Liver (tissue), 3 donors: ENCODE measurements around the gene SNX13.

Source experiments
- GABPA ChIP-seq, 2 donors: IDR thresholded peaks in 1 of 2; conservative IDR thresholded peaks in 1 of 2; 2 replicates each; pipeline ENCODE4 v1.6.1; 2016; ENCODE audit warnings: antibody characterized with exemption in 2 of 2, mild to moderate bottlenecking in 1 of 2, moderate library complexity in 1 of 2
- YY1 ChIP-seq: IDR thresholded peaks from 2 replicates; pipeline ENCODE4 v1.6.1; 2016; ENCODE audit warnings: antibody characterized with exemption, mild to moderate bottlenecking
- TF ChIP-seq, protein P1 (sequence below): fragments of 150-350 bp; IDR thresholded peaks from 2 replicates; pipeline ENCODE4 v1.5.1; 2017; ENCODE audit warnings: improper control_type of control experiment, low read depth, low read length; ENCODE audit not compliant: missing input control
- donor health status: healthy.
- donor health status: healthy.

DNA sequence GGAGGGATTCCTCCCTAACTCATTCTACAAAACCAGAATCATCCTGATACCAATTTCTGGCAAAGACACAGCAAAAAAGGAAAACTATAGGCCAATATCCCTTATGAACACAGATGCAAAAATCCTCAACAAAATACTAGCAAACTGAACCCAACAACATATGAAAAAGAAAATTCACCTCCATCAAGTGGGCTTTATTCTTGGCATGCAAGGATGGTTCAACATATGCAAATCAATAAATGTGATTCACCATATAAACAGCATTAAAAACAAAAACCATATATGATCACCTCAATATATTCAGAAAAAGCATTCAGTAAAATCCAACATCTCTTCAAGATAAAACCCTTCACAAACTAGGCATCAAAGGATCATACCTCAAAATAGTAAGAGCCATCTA, 23.5 kb downstream of the SNX13 start:
- TF ChIP-seq YY1, result no peak
- TF ChIP-seq, protein P1, sequence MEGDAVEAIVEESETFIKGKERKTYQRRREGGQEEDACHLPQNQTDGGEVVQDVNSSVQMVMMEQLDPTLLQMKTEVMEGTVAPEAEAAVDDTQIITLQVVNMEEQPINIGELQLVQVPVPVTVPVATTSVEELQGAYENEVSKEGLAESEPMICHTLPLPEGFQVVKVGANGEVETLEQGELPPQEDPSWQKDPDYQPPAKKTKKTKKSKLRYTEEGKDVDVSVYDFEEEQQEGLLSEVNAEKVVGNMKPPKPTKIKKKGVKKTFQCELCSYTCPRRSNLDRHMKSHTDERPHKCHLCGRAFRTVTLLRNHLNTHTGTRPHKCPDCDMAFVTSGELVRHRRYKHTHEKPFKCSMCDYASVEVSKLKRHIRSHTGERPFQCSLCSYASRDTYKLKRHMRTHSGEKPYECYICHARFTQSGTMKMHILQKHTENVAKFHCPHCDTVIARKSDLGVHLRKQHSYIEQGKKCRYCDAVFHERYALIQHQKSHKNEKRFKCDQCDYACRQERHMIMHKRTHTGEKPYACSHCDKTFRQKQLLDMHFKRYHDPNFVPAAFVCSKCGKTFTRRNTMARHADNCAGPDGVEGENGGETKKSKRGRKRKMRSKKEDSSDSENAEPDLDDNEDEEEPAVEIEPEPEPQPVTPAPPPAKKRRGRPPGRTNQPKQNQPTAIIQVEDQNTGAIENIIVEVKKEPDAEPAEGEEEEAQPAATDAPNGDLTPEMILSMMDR, result no peak
- TF ChIP-seq GABPA (IDR thresholded peaks at IDR 0.05 in 1 of 2, conservative IDR thresholded peaks at IDR 0.05 in 1 of 2), result no peak
